ENCODE results near the gene OR9Q1.

DNA sequence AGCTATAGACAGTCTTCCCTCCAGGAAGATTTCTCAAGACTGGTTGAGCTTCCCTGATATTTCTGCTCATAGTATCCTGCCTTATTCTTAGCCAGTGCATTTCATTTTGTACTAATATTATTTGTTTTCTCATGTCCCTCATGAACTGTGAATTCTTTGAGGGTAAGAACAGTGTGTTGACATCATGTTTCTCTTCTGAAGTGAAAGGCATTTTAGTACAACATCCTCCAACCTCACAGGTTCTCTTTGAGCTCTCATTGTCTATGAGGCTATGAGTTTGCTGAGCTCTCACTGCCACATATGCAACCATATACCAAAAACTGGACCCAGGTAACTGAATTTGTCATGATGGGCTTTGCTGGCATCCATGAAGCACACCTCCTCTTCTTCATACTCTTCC, 7.0 kb downstream of the OR9Q1 start, which contains the start of gene OR6Q1:
- TF ChIP-seq, protein P1, sequence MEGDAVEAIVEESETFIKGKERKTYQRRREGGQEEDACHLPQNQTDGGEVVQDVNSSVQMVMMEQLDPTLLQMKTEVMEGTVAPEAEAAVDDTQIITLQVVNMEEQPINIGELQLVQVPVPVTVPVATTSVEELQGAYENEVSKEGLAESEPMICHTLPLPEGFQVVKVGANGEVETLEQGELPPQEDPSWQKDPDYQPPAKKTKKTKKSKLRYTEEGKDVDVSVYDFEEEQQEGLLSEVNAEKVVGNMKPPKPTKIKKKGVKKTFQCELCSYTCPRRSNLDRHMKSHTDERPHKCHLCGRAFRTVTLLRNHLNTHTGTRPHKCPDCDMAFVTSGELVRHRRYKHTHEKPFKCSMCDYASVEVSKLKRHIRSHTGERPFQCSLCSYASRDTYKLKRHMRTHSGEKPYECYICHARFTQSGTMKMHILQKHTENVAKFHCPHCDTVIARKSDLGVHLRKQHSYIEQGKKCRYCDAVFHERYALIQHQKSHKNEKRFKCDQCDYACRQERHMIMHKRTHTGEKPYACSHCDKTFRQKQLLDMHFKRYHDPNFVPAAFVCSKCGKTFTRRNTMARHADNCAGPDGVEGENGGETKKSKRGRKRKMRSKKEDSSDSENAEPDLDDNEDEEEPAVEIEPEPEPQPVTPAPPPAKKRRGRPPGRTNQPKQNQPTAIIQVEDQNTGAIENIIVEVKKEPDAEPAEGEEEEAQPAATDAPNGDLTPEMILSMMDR (conservative IDR thresholded peaks at IDR 0.05; ENCODE audit: low read depth in 2 of 2), result no peak
- TF ChIP-seq EZH2phosphoT487 (IDR thresholded peaks at IDR 0.05; ENCODE audit: unreplicated experiment), result no peak
- TF ChIP-seq EZH2 (IDR thresholded peaks at IDR 0.05; ENCODE audit: low read depth, unreplicated experiment), result no peak
- no peak for TF ChIP-seq POLR2AphosphoS5 (IDR thresholded peaks at IDR 0.05; ENCODE audit: low read depth)
- TF ChIP-seq, protein P2, sequence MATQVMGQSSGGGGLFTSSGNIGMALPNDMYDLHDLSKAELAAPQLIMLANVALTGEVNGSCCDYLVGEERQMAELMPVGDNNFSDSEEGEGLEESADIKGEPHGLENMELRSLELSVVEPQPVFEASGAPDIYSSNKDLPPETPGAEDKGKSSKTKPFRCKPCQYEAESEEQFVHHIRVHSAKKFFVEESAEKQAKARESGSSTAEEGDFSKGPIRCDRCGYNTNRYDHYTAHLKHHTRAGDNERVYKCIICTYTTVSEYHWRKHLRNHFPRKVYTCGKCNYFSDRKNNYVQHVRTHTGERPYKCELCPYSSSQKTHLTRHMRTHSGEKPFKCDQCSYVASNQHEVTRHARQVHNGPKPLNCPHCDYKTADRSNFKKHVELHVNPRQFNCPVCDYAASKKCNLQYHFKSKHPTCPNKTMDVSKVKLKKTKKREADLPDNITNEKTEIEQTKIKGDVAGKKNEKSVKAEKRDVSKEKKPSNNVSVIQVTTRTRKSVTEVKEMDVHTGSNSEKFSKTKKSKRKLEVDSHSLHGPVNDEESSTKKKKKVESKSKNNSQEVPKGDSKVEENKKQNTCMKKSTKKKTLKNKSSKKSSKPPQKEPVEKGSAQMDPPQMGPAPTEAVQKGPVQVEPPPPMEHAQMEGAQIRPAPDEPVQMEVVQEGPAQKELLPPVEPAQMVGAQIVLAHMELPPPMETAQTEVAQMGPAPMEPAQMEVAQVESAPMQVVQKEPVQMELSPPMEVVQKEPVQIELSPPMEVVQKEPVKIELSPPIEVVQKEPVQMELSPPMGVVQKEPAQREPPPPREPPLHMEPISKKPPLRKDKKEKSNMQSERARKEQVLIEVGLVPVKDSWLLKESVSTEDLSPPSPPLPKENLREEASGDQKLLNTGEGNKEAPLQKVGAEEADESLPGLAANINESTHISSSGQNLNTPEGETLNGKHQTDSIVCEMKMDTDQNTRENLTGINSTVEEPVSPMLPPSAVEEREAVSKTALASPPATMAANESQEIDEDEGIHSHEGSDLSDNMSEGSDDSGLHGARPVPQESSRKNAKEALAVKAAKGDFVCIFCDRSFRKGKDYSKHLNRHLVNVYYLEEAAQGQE (IDR thresholded peaks at IDR 0.05; ENCODE audit: unreplicated experiment), result no peak
- no peak for TF ChIP-seq STAT1 (IDR thresholded peaks at IDR 0.05; ENCODE audit: unreplicated experiment)
- TF ChIP-seq, protein P3, sequence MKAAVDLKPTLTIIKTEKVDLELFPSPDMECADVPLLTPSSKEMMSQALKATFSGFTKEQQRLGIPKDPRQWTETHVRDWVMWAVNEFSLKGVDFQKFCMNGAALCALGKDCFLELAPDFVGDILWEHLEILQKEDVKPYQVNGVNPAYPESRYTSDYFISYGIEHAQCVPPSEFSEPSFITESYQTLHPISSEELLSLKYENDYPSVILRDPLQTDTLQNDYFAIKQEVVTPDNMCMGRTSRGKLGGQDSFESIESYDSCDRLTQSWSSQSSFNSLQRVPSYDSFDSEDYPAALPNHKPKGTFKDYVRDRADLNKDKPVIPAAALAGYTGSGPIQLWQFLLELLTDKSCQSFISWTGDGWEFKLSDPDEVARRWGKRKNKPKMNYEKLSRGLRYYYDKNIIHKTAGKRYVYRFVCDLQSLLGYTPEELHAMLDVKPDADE (IDR thresholded peaks at IDR 0.05), result no peak

Measured in GM23338 (cell line).